K562 (cell line): Measurements from ENCODE around the gene TMEM108. TPM values are rescaled to one million over a fixed set of nuclear protein-coding genes. Genes with fewer than 3 reads are reported as not detected.

Source experiments
- ATAC-seq: fragments of 200-7000 bp; cut with Tn5 transposase; 3 replicates; pipeline ENCODE4 v1.9.1; 2020; ENCODE audit warnings: moderate library complexity
- BruUV-seq: library from RNA; stranded (reverse); fragments of 400-500 nt; replicated peaks from 2 replicates; lab custom pipeline; 2021; lab: Mats Ljungman, UMichigan
- CTCF ChIA-PET: fragments of 300-600 bp; formaldehyde crosslinking; extraction: SDS; loops from one replicate; lab custom pipeline; 2021; ENCODE audit warnings: low intra/inter-chr PET ratio; lab: Yijun Ruan, JAX
- POLR2A ChIA-PET: fragments of 300-600, 350-650 bp; sonication (Branson Sonifier 250); formaldehyde crosslinking; extraction: SDS; loops from one replicate; lab custom pipeline; 2021; ENCODE audit warnings: antibody characterized with exemption, inconsistent platforms; lab: Yijun Ruan, JAX
- DNase-seq, 4 experiments: peaks; one replicate each; pipeline versions ENCODE4 v3.0.0 to v3.0.0-alpha.2; 2011 to 2018; ENCODE audit warnings: low spot score in 3 of 4, mixed read lengths in 3 of 4; ENCODE audit errors: extremely low read depth in 1 of 4
- FAIRE-seq: peaks from 2 replicates; lab custom pipeline; 2011; peaks lifted over from hg19 to GRCh38; lab: Jason Lieb, UNC
- H2AFZ ChIP-seq: 2 replicates; pipeline ENCODE4 v1.6.0; 2011; ENCODE audit warnings: low read depth, low read length, control low read depth, inconsistent platforms
- H3K27ac ChIP-seq: fragments of 200-600 bp; 3 replicates; pipeline ENCODE4 v1.8.0; 2011; ENCODE audit warnings: low read depth, mild to moderate bottlenecking, control low read depth, inconsistent platforms, low read length, moderate library complexity, mixed read lengths; ENCODE audit errors: extremely low read depth
- H3K27me3 ChIP-seq, 2 experiments: fragments of 300-600 bp in 1 of 2; 2 replicates in 1 of 2; 3 replicates in 1 of 2; pipeline versions ENCODE4 v1.6.0 to v1.8.0; 2011; ENCODE audit warnings: inconsistent platforms in 2 of 2, low read length in 2 of 2, mild to moderate bottlenecking in 1 of 2, mixed read lengths in 1 of 2, moderate library complexity in 1 of 2; ENCODE audit not compliant: control insufficient read depth in 2 of 2, insufficient read depth in 2 of 2
- H3K36me3 ChIP-seq: fragments of 300-600 bp; 3 replicates; pipeline ENCODE4 v1.8.0; 2011; ENCODE audit warnings: mild to moderate bottlenecking, low read length, inconsistent platforms; ENCODE audit not compliant: control insufficient read depth, insufficient read depth
- H3K4me1 ChIP-seq, 2 experiments: fragments of 200-600 bp in 1 of 2; replicated peaks in 1 of 2; 2 replicates in 1 of 2; 3 replicates in 1 of 2; pipeline versions ENCODE4 v1.5.1 to v1.8.0; 2011; ENCODE audit warnings: inconsistent platforms in 2 of 2, low read length in 2 of 2, mild to moderate bottlenecking in 1 of 2, mixed read lengths in 1 of 2, moderate library complexity in 1 of 2; ENCODE audit not compliant: control insufficient read depth in 2 of 2, insufficient read depth in 2 of 2
- H3K4me2 ChIP-seq: 2 replicates; pipeline ENCODE4 v1.6.1; 2011; ENCODE audit warnings: low read length, control low read depth, inconsistent platforms, mixed read lengths; ENCODE audit not compliant: insufficient read depth
- H3K4me3 ChIP-seq: fragments of 200-600 bp; sonication (generic), shearing (Covaris generic); 2 replicates; pipeline ENCODE4 v1.5.1; 2016; ENCODE audit warnings: control low read depth, inconsistent platforms
- H3K79me2 ChIP-seq: fragments of 200-600 bp; 3 replicates; pipeline ENCODE4 v1.8.0; 2011; ENCODE audit warnings: low read length, inconsistent platforms; ENCODE audit not compliant: control insufficient read depth, insufficient read depth
- H3K9ac ChIP-seq, 2 experiments: 2 replicates each; pipeline versions ENCODE4 v1.6.0 to v1.6.1; 2011; ENCODE audit warnings: low read depth in 2 of 2, low read length in 2 of 2, control low read depth in 1 of 2, inconsistent platforms in 1 of 2, mild to moderate bottlenecking in 1 of 2, mixed read lengths in 1 of 2; ENCODE audit not compliant: insufficient read depth in 1 of 2
- H3K9me1 ChIP-seq: one replicate; pipeline ENCODE4 v1.6.0; 2011; ENCODE audit warnings: inconsistent platforms, mild to moderate bottlenecking, low read length, moderate library complexity; ENCODE audit not compliant: control insufficient read depth, insufficient read depth
- H3K9me3 ChIP-seq: replicated peaks from 2 replicates; pipeline ENCODE4 v1.5.1; 2011; ENCODE audit warnings: low read depth, low read length, inconsistent platforms; ENCODE audit not compliant: control insufficient read depth, insufficient read depth
- H4K20me1 ChIP-seq: replicated peaks from 2 replicates; pipeline ENCODE4 v1.6.1; 2011; ENCODE audit warnings: low read length, inconsistent platforms, mixed read lengths; ENCODE audit not compliant: control insufficient read depth, insufficient read depth
- ARHGAP35 ChIP-seq: fragments of 450-650 bp; IDR thresholded peaks from 2 replicates; pipeline ENCODE4 v1.6.1; 2018; ENCODE audit not compliant: partially characterized antibody
- CREB3L1 ChIP-seq: fragments of 450-650 bp; IDR thresholded peaks from 2 replicates; pipeline ENCODE4 v1.6.1; 2014; ENCODE audit warnings: low read depth, mild to moderate bottlenecking, moderate library complexity, borderline replicate concordance
- HMG20A ChIP-seq: fragments of 450-650 bp; formaldehyde crosslinking; conservative IDR thresholded peaks from 2 replicates; pipeline ENCODE4 v1.4.0; 2020; ENCODE audit warnings: mild to moderate bottlenecking, mixed read lengths
- MTA3 ChIP-seq: fragments of 450-650 bp; formaldehyde crosslinking; IDR thresholded peaks from 2 replicates; pipeline ENCODE4 v1.6.1; 2017; ENCODE audit warnings: mild to moderate bottlenecking, borderline replicate concordance
- PYGO2 ChIP-seq: fragments of 450-650 bp; IDR thresholded peaks from 2 replicates; pipeline ENCODE4 v1.6.1; 2016; ENCODE audit warnings: mild to moderate bottlenecking, missing genetic modification characterization, moderate library complexity, missing compliant biosample characterization
- SAFB ChIP-seq: fragments of 200-400 bp; formaldehyde crosslinking; IDR thresholded peaks from 2 replicates; pipeline ENCODE4 v1.6.1; 2017; ENCODE audit warnings: low read depth, low read length, borderline replicate concordance
- ZNF57 ChIP-seq: fragments of 450-650 bp; formaldehyde crosslinking; IDR thresholded peaks from 2 replicates; pipeline ENCODE4 v1.4.0; 2020; ENCODE audit warnings: mild to moderate bottlenecking, moderate library complexity
- ZNF77 ChIP-seq: fragments of 250-450 bp; sonication (Bioruptor Pico); IDR thresholded peaks from 2 replicates; pipeline ENCODE4 v1.5.0; 2020
- ZZZ3 ChIP-seq: fragments of 450-650 bp; IDR thresholded peaks from 2 replicates; pipeline ENCODE4 v1.6.1; 2016; ENCODE audit warnings: antibody characterized with exemption, mild to moderate bottlenecking, moderate library complexity
- WGBS: fragments of 100-300 bp; shearing (Covaris generic); methylation state at CpG from one replicate; pipeline ENCODE4 v1.1.6; 2016; ENCODE audit warnings: low coverage, mixed read lengths; ENCODE audit not compliant: insufficient coverage; ENCODE audit errors: missing lambda C conversion rate; 5-methylcytosine and 5-hydroxymethylcytosine counted together
- in situ Hi-C: fragments of 300-500 bp; cut with MboI; formaldehyde crosslinking; loops from 4 replicates; pipeline ENCODE4 v1.15.0; 2018; ENCODE audit warnings: inconsistent platforms, mixed read lengths
- intact Hi-C: fragments of 100-400 bp; cut with micrococcal nuclease; formaldehyde crosslinking; loops from 2 replicates; pipeline ENCODE4 v1.14.2; 2022
- polyA plus RNA-seq, 8 experiments: library from polyadenylated mRNA; depleted of rRNA in 4 of 8; stranded (reverse) in 5 of 8; unstranded in 3 of 8; fragments of >200 nt; fragmentation: Nextera tagmentation in 2 of 8; fragmentation: Illumina TruSeq in 1 of 8; extraction: Ambion mirVana in 2 of 8; extraction: Trizol in 1 of 8; gene quantifications; 2 replicates each; pipeline versions ENCODE4 v1.2.1 to v1.2.3, GENCODE V29; 2011 to 2014; ENCODE audit warnings: inconsistent platforms in 1 of 8, missing spikeins in 1 of 8
- total RNA-seq, 7 experiments: library from RNA; depleted of rRNA in 6 of 7; stranded (reverse); fragments of >200 nt in 6 of 7; fragmentation: Illumina TruSeq in 2 of 7; extraction: Trizol in 2 of 7; gene quantifications; 2 replicates each; pipeline versions ENCODE4 v1.2.1 to v1.2.3, GENCODE V29; 2011 to 2021; ENCODE audit warnings: low replicate concordance in 1 of 7

TMEM108 gene
- total and polyA plus RNA-seq, 9 of the 15 experiments (the other 6 are each of a cell fraction or from before 2014, with no cell fraction given): 0.65 to 11.1 (median 3.4) TPM

GRCh38 chr3:133077688-133078087, 39.5 kb downstream of the TMEM108 start:
- POLR2A ChIA-PET: no interaction called here
- no peak overlapping the region for H3K4me2 ChIP-seq
- H3K9me3 ChIP-seq: no peaks in the 10 kb centered on the region
- BruUV-seq: no TSS peak
- H3K27me3 ChIP-seq: no peaks in the 10 kb centered on the region
- H3K79me2 ChIP-seq: no peaks in the 10 kb centered on the region
- no peak for TF ChIP-seq CREB3L1
- TF ChIP-seq HMG20A (CRISPR knock-in tag): no peak
- no peak for TF ChIP-seq PYGO2 (tag)
- TF ChIP-seq ARHGAP35: no peak
- TF ChIP-seq ZNF77 (CRISPR knock-in tag): no peak
- TF ChIP-seq ZNF57 (CRISPR knock-in tag): no peak
- TF ChIP-seq ZZZ3: no peak
- no peak for TF ChIP-seq MTA3
- TF ChIP-seq SAFB: no peak
- DNase-seq (no peak), ATAC-seq (no peak), FAIRE-seq (no peak)
- H3K4me1 ChIP-seq: no peaks in the 10 kb centered on the region
- no peak overlapping the region for H3K27ac ChIP-seq
- no peak overlapping the region for H3K9ac ChIP-seq
- no peaks in the 10 kb centered on the region for H4K20me1 ChIP-seq
- H3K36me3 ChIP-seq: no peaks in the 10 kb centered on the region
- H3K9me1 ChIP-seq: no peaks in the 10 kb centered on the region
- intact Hi-C loops: no loop called here
- no peak overlapping the region for H3K4me3 ChIP-seq
- CTCF ChIA-PET: no interaction called here
- in situ Hi-C loops: no loop called here
- H2AFZ ChIP-seq: no peak overlapping the region
- 28% methylated on average over 2 of the region's 3 CpGs for WGBS
